NB4 (cell line): ENCODE results near the gene MAML2.

Experiments
- DNase-seq: peaks from one replicate; pipeline ENCODE4 v3.0.0; 2010; ENCODE audit warnings: low read depth
- H3K4me3 ChIP-seq: one replicate; pipeline ENCODE4 v1.5.1; 2011; ENCODE audit warnings: mild to moderate bottlenecking, low read depth, low read length, moderate library complexity
- MAX ChIP-seq: IDR thresholded peaks from 2 replicates; pipeline ENCODE4 v1.6.1; 2011; ENCODE audit warnings: low read depth, low read length
- MYC ChIP-seq: IDR thresholded peaks from 2 replicates; pipeline ENCODE4 v1.6.1; 2011; ENCODE audit warnings: low read depth, low read length
- POLR2A ChIP-seq: IDR thresholded peaks from 2 replicates; pipeline ENCODE4 v1.6.1; 2011; ENCODE audit warnings: mild to moderate bottlenecking; ENCODE audit not compliant: insufficient read length; ENCODE audit errors: extremely low read depth
- TF ChIP-seq, protein P1 (sequence below): IDR thresholded peaks from one replicate; pipeline ENCODE4 v1.5.1; 2012; ENCODE audit warnings: low read depth, low read length

The MAML2 gene

DNA sequence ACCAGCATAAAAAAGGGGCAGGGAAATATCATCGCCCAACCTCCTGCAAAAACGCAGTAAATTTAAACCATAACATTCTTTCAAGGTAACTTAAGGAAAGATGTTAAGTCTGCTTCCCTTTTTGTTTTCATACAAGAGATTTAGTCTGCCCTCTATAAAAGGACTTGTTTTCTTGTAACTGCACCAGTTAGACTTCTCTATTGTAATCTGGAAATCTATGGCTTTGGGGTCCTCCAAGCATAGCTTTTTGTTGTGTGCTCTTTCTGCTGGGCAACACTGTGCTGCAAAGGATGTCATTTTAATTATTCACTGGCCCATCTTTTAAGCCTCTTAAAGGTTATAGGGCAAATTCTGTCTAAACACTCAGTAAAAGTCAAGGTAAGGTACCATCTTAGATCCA, 136.0 kb downstream of the MAML2 start:
- no peak for DNase-seq
- H3K4me3 ChIP-seq = no peak overlapping the region
- TF ChIP-seq MYC (no peak), MAX (no peak), POLR2A (no peak)
- TF ChIP-seq, protein P1, sequence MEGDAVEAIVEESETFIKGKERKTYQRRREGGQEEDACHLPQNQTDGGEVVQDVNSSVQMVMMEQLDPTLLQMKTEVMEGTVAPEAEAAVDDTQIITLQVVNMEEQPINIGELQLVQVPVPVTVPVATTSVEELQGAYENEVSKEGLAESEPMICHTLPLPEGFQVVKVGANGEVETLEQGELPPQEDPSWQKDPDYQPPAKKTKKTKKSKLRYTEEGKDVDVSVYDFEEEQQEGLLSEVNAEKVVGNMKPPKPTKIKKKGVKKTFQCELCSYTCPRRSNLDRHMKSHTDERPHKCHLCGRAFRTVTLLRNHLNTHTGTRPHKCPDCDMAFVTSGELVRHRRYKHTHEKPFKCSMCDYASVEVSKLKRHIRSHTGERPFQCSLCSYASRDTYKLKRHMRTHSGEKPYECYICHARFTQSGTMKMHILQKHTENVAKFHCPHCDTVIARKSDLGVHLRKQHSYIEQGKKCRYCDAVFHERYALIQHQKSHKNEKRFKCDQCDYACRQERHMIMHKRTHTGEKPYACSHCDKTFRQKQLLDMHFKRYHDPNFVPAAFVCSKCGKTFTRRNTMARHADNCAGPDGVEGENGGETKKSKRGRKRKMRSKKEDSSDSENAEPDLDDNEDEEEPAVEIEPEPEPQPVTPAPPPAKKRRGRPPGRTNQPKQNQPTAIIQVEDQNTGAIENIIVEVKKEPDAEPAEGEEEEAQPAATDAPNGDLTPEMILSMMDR = no peak

- DNase-seq = no peak
- no peak overlapping the region for H3K4me3 ChIP-seq
- TF ChIP-seq, protein P1 = no peak
- TF ChIP-seq MYC (no peak), MAX (no peak), POLR2A (no peak)
These were observed 137.6 kb downstream of the MAML2 start for GRCh38 chr11:96205460-96205809.

DNA sequence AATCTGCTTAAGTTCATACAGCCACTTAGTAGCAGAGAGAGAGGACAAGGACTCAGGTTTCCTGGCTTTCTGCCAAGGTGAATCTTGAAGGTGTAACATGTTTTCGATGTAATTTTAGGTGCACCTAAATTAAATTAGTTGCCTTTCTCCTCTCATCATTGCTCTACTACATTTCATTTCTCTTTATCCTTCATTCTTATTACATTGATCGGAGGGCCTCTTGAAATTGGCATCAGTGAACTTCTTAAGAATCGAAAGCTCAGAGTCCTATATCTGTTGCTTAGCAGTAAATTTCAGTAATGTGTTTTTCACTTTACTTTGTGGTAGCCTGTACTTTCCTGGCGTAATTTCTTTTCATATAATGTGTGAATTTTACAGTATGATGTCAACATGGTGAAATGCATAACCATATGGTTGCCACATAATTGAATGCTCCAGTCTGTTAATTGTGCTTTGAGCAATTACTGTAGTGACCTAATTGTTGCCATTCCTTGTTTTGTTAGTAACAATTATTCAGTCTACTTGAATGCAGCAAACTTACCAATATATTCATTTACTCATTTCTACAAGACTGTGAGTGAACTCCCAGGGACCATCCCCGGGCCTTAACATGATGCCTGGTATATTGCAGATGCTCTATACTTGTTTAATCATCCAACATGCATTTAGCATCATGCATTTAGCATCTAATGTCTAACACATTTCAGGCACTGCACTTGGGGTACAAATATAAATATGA, 138.1 kb downstream of the MAML2 start:
- TF ChIP-seq, protein P1 = no peak
- no peak for TF ChIP-seq POLR2A
- TF ChIP-seq MYC = no peak
- no peak for TF ChIP-seq MAX
- DNase-seq = no peak
- no peak overlapping the region for H3K4me3 ChIP-seq

- no peak for DNase-seq
- H3K4me3 ChIP-seq = no peak overlapping the region
- no peak for TF ChIP-seq MYC
- TF ChIP-seq MAX = no peak
- TF ChIP-seq, protein P1 = no peak
- TF ChIP-seq POLR2A = no peak
These were observed 138.7 kb downstream of the MAML2 start for GRCh38 chr11:96204366-96204659.

GRCh38 chr11:96203567-96204365, 139.2 kb downstream of the MAML2 start:
- TF ChIP-seq, protein P1 = no peak
- no peak for TF ChIP-seq MAX
- no peak for TF ChIP-seq MYC
- TF ChIP-seq POLR2A = no peak
- no peak overlapping the region for H3K4me3 ChIP-seq
- DNase-seq = no peak
